ENCODE results near the gene SOX15.
"Not testable (repeated sequence)": the region's sequence is repeated elsewhere in the genome, so short reads cannot be mapped to it uniquely, and the experiment has no call there.

Gene SOX15

DNA sequence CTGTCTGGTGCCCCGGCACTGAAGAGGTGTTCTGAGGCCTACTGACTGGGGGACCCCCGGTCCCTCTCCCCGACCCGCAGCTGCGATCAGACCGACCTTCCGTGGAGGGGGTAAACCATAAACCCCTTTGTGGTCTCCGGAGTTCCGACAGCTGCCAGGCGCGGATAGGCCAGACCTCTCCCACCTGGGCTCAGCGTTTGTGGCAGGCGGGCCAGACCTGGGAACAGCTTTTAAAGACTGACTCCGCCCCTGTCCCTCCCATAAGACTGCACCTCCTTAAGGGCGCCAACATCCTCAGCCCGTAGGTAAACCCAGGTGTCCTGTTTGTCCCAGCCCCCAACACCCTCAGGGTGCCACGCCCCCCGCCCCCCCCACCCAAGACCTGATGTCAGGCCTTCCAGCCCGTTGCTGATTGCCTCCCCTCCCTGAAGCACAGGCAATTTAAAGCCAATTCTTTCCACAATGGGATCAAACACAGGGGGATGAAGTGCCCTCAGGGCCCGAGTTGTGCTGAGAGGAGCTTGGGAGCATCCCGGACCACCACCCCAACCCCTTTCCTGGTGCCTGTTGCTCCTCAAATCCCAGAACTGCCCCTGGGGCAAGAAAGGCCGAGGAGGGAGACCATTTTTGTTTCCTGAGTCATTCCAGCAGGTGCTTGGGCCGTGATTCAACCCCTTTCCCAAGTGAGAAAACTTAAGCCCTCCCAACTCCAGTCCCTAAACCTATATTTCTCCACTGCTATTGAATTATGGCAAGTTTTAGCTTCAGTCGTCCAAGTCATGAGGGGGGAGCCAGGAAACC lies at the start of gene SOX15:
Gene SOX15 (minus strand): TSS at position 204 of the 801 bp plus-strand sequence. CDS start 418 bp downstream, outside the sequence.
- no peak for FAIRE-seq
- DNase-seq (ENCODE audit: extremely low spot score, insufficient read length, low read depth) = no peak

DNA sequence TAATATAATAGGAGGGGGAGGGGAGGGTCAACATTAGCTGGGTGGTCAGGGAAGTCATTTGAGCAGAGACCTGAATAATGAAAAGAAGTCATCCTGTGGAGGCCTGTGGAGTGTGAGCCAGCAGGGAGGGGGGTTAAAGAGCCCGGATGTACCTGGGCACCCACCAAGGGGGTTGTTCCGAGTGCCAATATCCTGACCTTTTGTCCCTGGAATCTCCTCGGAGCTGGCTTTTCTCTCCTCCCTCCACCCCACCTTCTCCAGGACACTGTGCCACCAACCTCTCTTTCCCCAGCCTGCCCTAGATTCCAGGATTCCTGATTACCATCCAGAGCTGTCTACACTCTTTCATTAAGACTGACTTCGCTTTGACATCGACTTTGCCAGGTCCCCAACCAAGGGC lies 46.3 kb upstream of the SOX15 start:
- no peak for FAIRE-seq
- DNase-seq (ENCODE audit: extremely low spot score, insufficient read length, low read depth) = no peak

DNA sequence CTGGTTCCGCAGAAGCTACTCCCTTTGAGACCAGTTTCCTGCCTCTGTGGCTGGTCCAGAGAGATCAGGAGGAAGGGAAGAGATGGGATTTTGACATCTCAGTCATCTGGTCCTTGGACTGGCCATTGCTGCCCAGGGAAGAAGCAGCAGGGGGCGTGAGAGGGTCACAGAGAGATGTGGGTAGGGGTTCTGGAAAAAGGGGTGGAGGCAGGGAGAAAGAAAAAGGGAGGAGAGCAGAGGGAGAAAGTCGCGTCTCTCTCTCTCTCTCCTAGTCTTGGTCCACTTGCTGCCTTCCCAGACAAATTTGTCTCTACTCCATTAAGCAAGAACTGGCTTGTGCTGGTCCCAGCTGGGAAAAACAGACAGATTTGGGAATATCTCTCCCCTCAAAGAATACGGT lies 44.5 kb upstream of the SOX15 start:
- no peak for FAIRE-seq
- no peak for DNase-seq (ENCODE audit: extremely low spot score, insufficient read length, low read depth)

DNA sequence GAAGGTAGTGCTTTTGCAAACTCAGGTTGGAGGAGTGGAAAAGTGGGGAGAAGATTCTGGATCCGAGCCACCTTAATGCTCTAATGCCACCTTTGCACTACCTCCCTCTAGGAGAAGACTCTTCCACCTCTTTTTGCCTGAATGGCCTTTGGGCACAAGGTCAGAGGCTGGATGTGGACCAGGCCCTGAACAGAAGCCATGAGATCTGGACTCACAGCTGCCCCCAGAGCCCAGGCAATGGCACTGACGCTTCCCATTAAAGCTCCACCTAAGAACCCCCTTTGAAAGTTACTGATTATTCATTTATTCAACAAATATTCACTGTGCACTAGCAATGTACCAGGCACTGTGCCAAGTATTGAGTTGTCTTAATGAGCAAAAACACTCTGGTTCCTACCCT lies 43.2 kb upstream of the SOX15 start:
- no peak for DNase-seq (ENCODE audit: extremely low spot score, insufficient read length, low read depth)
- FAIRE-seq = no peak

DNA sequence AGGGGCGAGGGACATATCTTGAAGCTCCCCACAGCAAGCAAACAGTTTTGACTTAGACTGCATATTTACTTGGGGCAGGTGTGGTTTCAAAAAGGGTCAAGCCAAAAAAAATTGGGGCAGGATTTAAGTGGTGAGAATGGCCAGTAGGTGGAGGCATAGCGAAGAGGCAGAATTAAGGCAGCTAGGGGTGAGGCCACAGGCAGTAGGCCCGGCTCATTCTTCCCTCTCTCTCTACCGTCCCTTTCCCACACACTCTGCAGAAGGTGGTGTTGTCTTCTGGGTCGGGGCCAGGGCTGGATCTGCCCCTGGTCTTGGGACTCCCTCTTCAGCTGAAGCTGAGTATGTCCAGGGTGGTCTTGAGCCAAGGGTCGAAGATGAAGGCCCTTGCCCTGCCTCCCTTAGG lies 42.6 kb upstream of the SOX15 start:
- no peak for DNase-seq (ENCODE audit: extremely low spot score, insufficient read length, low read depth)

DNA sequence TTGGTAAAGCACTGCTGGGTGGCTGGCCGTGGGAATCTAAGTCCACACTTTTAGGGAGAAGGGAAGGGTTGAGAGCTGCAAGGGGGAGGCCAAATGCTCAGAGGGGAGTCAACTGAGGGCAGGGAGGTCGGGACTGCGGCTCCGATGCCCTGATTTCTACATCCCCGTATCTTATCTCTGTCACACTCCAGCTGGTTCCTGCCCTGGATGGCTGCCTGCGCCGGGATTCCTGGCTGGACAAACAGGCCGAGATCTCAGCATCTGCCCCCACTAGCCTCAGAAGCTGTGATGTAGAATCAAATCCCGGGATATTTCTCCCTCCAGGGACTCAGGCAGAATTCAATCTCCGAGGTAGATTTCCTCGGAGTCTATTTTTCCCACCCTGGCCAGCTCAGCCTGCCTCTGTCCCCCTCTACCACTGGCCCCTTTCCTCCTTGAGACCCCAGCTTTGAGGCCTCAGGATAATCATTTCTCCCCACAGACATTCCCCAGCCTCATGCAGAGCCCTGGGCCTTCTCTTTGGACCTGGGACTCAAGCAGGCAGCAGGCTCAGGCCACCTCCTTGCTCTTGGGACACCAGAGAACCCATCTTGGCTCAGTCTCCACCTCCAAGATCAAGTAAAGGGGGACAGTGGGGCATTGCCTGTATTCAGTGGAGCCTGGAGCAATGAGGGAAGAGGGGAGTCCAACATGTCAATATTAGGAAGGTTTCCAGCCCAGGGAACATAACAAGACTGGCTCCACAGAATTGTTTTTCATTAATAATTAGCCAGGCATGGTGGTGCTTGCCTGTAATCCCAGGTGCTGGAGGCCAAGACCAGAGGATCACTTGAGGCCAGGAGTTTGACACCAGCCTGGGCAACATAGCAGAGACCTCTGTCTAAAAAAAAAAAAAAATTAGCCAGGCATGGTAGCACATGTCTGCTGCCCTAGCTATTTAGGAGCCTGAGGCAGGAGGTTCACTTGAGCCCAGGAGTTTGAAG lies 41.8 kb upstream of the SOX15 start:
- FAIRE-seq = no peak
- DNase-seq (ENCODE audit: extremely low spot score, insufficient read length, low read depth) = no peak

More for the DNA sequence above, 42.6 kb upstream of the SOX15 start:
- peak; percentile 75 for FAIRE-seq

DNA sequence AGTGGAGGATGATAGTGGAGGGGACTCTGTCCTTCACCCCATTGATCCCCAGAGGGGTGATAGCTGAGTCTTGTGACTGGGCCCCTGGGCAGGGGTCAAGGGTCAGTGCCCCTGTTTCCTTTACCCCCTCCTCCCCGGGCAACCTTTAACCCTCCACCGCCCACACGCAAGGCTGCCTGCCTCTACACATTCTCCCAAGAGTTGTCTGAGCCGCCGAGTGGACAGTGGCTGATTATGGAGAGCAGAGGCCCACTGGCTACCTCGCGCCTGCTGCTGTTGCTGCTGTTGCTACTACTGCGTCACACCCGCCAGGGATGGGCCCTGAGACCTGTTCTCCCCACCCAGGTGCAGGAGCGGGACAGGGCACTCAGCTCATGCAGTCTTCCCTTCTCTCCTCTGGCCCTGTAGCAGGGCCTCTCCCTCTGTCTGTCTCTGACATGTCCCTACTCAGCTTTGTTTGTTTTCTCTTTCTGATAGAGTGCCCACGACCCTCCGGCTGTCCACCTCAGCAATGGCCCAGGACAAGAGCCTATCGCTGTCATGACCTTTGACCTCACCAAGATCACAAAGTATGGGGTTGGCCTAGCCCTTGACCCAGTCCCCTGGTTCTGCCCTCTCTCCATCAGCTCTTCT lies 40.2 kb upstream of the SOX15 start, which contains the start of gene SHBG:
Gene SHBG (plus strand): TSS at position 197 of the 633 bp plus-strand sequence. CDS start 38 bp downstream, at position 235.
- FAIRE-seq = no peak
- no peak for DNase-seq (ENCODE audit: extremely low spot score, insufficient read length, low read depth)

DNA sequence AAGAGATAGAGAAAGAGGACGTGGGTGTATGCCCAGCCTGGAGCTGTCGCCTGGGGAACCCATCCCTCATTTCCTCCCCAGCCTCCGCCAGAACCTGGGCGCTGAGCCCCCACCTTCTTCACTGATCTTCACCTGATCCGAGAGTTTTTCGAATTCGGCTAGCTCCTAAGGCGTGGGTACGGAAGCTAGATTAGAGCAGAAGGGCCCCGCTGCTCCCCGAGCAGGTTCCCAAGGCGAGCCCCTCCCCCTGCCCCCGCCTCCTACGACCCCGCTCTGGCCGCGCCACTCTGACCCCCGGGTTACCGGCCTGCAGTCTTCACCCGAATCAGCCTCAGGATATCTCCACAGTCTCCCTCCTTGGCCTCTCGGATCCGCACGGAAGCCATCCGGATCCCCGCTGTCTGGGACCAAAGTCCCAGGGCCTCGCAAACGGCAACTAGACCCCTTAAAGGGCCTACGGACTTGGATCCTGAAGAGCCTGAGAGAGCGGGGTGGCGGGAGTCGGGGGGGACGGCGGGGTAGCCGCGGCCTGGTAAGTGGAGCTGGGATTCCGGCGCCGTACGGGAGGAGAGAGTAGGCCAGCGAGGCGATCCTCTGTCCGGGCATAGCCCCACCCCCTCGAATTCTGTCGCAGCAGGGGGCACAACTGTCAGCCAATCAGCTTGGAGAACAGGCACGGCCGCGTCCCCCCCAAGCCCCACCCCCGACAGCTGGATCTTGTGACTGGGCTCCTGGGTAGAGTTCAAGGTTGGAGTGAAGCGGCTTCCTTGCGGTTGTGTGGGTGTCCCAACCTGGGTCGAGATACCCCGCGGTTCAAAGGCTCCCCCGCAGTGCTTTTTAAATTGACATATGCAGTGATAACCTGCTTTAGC lies 37.6 kb upstream of the SOX15 start, which contains the start of gene SAT2:
Gene SAT2 (minus strand): TSS at position 572 of the 872 bp plus-strand sequence. CDS start 186 bp downstream, at position 386.
- peak; percentile 97 for DNase-seq (ENCODE audit: extremely low spot score, insufficient read length, low read depth)
- FAIRE-seq = peak; percentile 99

DNA sequence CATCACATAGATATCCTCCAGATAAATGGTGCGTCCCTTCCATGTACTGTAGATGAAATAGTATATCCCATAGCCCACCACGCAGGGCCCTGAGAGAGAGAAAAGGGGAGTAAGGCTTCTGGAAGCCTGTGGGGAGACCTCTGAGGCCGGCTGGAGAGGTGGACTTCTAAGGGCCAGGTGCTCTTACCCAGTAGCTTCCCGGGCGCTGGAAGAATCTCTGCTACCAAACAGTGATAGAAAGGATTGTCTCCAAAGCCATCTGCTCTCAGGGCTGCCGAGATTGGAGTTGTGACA lies 37.0 kb upstream of the SOX15 start:
- DNase-seq (ENCODE audit: extremely low spot score, insufficient read length, low read depth) (no peak), FAIRE-seq (no peak)

DNA sequence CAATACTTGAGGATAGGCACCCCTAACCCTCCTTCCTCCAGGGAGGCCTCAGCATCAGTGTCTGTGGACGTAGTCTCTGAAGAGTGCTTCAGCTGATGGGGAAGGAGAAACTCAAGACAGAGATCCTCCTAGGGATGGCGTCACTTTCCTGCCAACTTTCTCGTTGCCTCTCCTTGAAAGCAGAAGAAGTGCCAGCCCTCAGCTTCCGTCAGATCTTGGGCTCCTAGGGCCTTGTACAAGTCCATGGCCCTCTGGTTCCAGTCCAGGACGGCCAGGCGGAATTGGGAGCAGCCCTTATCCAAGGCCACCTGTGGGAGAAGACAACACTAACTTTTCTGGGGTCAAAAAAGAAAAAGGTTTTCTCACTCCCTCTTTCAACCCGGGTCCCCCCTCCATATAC lies 36.4 kb upstream of the SOX15 start:
- FAIRE-seq (no peak), DNase-seq (ENCODE audit: extremely low spot score, insufficient read length, low read depth) (no peak)

DNA sequence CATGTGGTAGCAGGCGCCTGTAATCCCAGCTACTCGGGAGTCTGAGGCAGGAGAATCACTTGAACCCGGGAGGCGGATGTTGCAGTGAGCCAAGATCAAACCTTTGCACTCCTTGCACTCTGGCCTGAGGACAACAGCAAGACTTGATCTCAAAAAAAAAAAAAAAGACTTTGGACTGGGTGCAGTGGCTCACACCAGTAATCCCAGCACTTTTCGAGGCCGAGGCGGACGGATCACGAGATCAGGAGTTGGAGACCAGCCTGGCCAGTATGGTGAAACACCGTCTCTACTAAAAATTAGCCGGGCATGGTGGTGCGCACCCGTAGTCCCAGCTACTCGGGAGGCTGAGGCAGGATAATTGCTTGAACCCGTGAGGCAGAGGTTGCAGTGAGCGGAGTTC lies 35.9 kb upstream of the SOX15 start:
- FAIRE-seq; DNase-seq (ENCODE audit: extremely low spot score, insufficient read length, low read depth): not testable (repeated sequence)

DNA sequence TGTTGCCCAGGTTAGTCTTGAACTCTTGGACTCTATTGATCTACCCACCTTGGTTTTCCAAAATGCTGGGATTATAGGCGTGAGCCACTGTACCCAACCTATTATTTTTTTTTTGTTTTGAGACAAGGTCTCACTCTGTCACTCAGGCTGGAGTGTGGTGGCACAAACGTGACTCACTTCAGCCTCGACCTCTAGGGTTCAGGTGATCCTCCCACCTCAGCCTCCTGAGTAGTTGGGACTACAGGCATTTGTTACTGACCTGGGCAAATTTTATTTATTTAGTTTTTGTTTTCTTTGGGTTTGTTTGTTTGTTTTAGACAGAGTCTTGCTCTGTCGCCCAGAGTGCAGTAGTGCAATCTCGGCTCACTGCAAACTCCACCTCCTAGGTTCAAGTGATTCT lies 33.8 kb upstream of the SOX15 start:
- DNase-seq (ENCODE audit: extremely low spot score, insufficient read length, low read depth) = no peak
- FAIRE-seq = no peak

DNA sequence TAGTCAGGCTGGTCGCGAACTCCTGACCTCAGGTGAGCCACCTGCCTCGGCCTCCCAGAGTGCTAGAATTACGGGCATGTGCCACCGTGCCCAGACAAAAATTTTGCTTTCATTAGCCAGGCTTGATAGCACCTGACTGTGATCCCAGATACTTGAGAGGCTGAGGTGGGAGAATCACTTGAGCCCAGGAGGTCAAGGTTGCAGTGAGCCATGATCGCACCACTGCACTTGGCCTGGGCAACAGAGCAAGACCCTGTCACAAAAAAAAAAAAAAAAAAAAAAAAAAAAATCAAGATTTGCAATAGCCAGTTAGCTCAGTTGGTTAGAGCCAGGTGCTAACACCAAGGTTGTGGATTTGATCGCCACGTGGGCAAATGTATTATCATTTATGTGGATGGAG lies 30.9 kb upstream of the SOX15 start:
- FAIRE-seq (no peak), DNase-seq (ENCODE audit: extremely low spot score, insufficient read length, low read depth) (no peak)

DNA sequence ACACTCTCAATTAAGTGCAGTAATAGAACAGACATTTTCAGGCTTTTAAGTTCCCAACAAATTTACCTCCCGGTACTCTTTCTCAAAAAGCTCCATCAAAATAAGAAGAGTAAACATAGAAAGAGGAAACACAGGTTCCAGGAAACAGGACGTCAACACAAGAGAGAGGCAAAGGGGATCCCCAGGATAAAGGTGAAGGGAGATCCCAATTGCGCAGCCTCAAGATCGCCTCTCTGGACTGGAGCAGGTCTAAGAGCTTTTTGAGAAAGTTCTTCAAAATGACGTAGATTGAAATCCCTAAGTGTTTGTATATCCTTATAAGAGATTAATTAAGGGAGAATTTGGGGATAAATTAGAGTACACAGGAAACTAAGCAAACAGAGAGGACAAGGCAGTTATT lies 28.7 kb upstream of the SOX15 start:
- DNase-seq (ENCODE audit: extremely low spot score, insufficient read length, low read depth) = no peak
- FAIRE-seq = no peak

DNA sequence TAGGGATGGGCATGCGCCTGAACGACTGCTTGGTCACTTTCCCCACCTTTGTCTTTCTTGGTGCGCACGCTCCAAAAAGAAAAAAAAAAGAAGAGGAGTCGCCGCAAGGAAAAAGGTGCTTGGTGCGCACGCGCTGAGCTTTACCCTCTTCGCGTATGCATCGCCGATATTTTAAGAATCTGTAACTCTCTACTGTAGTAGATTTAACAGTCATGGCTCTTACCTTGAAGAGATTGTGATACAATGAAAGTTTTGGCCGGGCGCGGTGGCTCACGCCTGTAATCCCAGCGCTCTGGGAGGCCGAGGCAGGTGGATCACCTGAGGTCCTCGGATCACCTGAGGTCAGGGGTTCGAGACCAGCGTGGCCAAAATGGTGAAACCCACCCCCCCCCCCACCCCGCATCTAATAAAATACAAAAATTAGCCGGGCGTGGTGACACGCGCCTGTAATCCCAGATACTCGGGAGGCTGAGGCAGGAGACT lies 25.4 kb upstream of the SOX15 start:
- no peak for FAIRE-seq
- DNase-seq (ENCODE audit: extremely low spot score, insufficient read length, low read depth) = no peak

DNA sequence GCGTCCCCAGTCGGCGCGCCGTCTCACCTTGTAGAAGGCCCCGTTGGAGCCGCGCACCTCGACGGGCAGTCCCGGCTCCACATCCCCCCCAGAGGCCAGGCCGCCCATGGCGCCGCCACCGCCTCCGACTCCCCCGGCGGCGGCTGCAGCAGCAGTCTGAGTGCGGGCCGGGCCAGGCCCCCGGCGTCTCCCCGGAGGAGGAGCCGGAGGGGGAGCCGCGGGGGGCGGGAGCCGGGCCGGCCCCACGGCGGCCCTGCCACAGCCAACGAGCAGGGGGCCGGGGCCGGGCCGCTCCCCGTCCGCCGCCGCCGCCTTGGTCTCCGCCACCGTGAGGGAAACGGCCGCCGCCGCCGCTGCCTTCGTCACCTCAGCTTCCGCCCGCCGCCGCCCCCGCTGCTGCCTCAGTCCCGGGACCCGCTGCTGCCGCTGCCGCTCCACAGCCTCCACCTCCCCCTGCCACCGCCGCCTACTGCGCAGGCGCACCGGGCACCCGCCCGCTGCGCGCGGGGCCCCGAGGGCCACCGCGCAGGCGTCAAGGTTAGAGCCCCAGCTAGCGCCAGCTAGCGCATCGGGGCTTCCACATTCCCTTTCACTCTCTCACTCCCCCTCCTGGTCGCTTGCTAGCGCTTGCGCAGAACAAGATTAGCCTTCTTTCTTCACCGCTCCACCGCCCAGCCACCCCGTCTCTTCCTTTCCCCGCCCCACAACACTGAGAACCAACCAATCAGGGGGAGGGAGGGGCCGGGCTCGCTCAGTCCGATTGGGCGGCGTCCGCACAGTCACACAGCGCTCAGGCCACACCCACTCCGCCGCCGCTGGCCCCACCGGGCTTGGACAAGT lies 24.8 kb upstream of the SOX15 start, which contains the start of gene FXR2:
Gene FXR2 (minus strand): TSS at position 473 of the 840 bp plus-strand sequence. CDS start 365 bp downstream, at position 108.
- FAIRE-seq (peak; percentile 100), DNase-seq (ENCODE audit: extremely low spot score, insufficient read length, low read depth) (peak; percentile 99)

DNA sequence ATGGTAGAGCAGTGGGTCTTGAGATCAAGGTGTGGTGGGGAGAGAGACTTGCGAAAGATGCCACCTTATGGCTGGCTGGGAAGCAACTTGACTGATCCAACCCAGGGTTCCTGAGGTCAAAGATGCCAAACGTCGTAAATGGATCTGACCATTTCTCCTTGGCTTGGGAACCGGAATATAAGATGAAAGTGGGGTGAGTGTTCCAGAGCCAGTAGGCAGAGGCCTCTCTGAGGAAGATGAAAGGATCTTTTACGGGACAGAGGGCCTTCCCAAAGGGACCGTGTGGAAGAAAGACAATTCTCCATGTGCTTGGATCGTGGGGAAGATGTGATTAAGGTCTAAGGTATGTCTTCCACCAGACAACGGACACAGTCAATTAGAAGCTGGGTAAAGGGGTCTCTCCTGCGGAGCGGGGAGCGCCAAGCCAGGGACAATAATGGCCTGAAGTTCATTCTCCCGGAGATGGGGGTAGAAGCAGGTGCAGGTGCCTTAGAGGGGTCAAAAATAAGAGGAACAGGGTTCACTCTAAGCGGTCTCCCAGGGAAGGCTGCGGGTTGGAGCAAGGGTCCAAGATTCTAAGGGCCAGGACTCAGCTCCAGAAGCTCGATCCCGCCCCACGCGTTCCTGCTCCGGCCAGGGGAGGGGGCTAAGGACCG lies 24.0 kb upstream of the SOX15 start:
- no peak for DNase-seq (ENCODE audit: extremely low spot score, insufficient read length, low read depth)
- FAIRE-seq = no peak

DNA sequence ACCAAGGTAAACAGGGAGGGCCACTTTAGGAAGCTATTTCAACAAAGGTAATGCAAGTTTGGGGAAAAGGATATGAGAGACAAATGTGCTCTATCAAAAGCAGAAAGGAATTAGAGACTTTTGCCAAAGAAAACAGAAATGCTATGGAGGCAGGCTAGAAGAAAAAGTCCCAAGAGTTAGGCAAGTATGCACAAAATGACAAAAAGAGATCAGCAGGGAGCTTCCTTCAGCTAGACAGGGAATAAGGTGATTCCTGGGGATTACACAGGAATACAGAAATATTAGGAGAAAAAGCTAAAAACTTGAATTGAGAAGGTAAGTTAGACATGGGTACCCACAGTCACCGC lies 22.4 kb upstream of the SOX15 start:
- FAIRE-seq (no peak), DNase-seq (ENCODE audit: extremely low spot score, insufficient read length, low read depth) (no peak)
